GM12891 (cell line): ENCODE measurements around the gene CEP120.

Experiments used
- DNase-seq: peaks from one replicate; pipeline ENCODE4 v3.0.0; 2011; ENCODE audit warnings: low spot score; ENCODE audit not compliant: insufficient read length
- FAIRE-seq: peaks from 2 replicates; lab custom pipeline; 2011; peaks lifted over from hg19 to GRCh38; lab: Jason Lieb, UNC
- PAX5 ChIP-seq: IDR thresholded peaks from 2 replicates; pipeline ENCODE4 v1.6.1; 2011; ENCODE audit warnings: low read length, moderate library complexity, mild to moderate bottlenecking; ENCODE audit not compliant: insufficient read depth, severe bottlenecking
- POLR2A ChIP-seq: IDR thresholded peaks from 2 replicates; pipeline ENCODE4 v1.6.1; 2011; ENCODE audit warnings: low read depth, low read length, control low read depth
- POLR2AphosphoS5 ChIP-seq: IDR thresholded peaks from 2 replicates; pipeline ENCODE4 v1.6.1; 2011; ENCODE audit warnings: low read depth, low read length, control low read depth
- POU2F2 ChIP-seq: IDR thresholded peaks from 2 replicates; pipeline ENCODE4 v1.6.1; 2011; ENCODE audit warnings: low read depth, mild to moderate bottlenecking, control low read depth, low read length, moderate library complexity
- SPI1 ChIP-seq: IDR thresholded peaks from 2 replicates; pipeline ENCODE4 v1.6.1; 2011; ENCODE audit warnings: low read depth, low read length, control low read depth
- TAF1 ChIP-seq: IDR thresholded peaks from 2 replicates; pipeline ENCODE4 v1.6.1; 2011; ENCODE audit warnings: low read depth, low read length, control low read depth

CEP120 gene

GRCh38 chr5:123454259-123454911 lies 31.2 kb upstream of the CEP120 start:
- DNase-seq, result no peak
- TF ChIP-seq SPI1 (no peak), TAF1 (no peak), POLR2AphosphoS5 (no peak), POLR2A (no peak), PAX5 (no peak), POU2F2 (no peak)
- FAIRE-seq, result no peak

- FAIRE-seq (no peak), DNase-seq (no peak)
- no peak for TF ChIP-seq POLR2AphosphoS5
- TF ChIP-seq POU2F2, result no peak
- TF ChIP-seq POLR2A, result no peak
- TF ChIP-seq TAF1, result no peak
- no peak for TF ChIP-seq SPI1
- TF ChIP-seq PAX5, result no peak
Observed at GRCh38 chr5:123452401-123452800, 29.2 kb upstream of the CEP120 start.

- FAIRE-seq (no peak), DNase-seq (no peak)
- TF ChIP-seq POU2F2 (no peak), TAF1 (no peak), POLR2A (no peak), POLR2AphosphoS5 (no peak), PAX5 (no peak), SPI1 (no peak)
Observed at GRCh38 chr5:123451047-123451446, 27.8 kb upstream of the CEP120 start.

GRCh38 chr5:123450640-123451039 lies 27.4 kb upstream of the CEP120 start:
- DNase-seq (no peak), FAIRE-seq (no peak)
- no peak for TF ChIP-seq TAF1
- TF ChIP-seq PAX5, result no peak
- TF ChIP-seq SPI1, result no peak
- TF ChIP-seq POU2F2, result no peak
- no peak for TF ChIP-seq POLR2AphosphoS5
- TF ChIP-seq POLR2A, result no peak

- no peak for DNase-seq
- TF ChIP-seq POLR2AphosphoS5, result no peak
- peak; percentile 55; the same call in 1 of the 2 replicates for TF ChIP-seq SPI1
- no peak for TF ChIP-seq POU2F2
- FAIRE-seq, result peak; percentile 75
Observed at GRCh38 chr5:123450114-123450513, 26.9 kb upstream of the CEP120 start.

- peak; percentile 57 for FAIRE-seq
- TF ChIP-seq POLR2AphosphoS5, result no peak
- no peak for TF ChIP-seq PAX5
- TF ChIP-seq TAF1, result no peak
- no peak for TF ChIP-seq POLR2A
- TF ChIP-seq POU2F2, result no peak
- no peak for TF ChIP-seq SPI1
- DNase-seq, result no peak
Observed at GRCh38 chr5:123449424-123449974, 26.3 kb upstream of the CEP120 start.

- no peak for TF ChIP-seq POU2F2
- no peak for TF ChIP-seq SPI1
- TF ChIP-seq PAX5, result no peak
- no peak for TF ChIP-seq TAF1
- TF ChIP-seq POLR2AphosphoS5, result no peak
- no peak for TF ChIP-seq POLR2A
- no peak for FAIRE-seq
Observed at GRCh38 chr5:123448743-123449142, 25.5 kb upstream of the CEP120 start.

GRCh38 chr5:123448017-123448617 lies 24.9 kb upstream of the CEP120 start:
- FAIRE-seq (peak; percentile 85), DNase-seq (no peak)
- TF ChIP-seq SPI1 (no peak), PAX5 (no peak), POU2F2 (no peak), TAF1 (no peak)

More at GRCh38 chr5:123448743-123449142, 25.5 kb upstream of the CEP120 start:
- DNase-seq, result no peak

GRCh38 chr5:123444016-123444415 lies 20.8 kb upstream of the CEP120 start:
- FAIRE-seq, result no peak
- no peak for TF ChIP-seq SPI1
- no peak for TF ChIP-seq POU2F2
- no peak for TF ChIP-seq POLR2A
- TF ChIP-seq PAX5, result no peak
- TF ChIP-seq POLR2AphosphoS5, result no peak
- no peak for TF ChIP-seq TAF1
- DNase-seq, result no peak

- no peak for FAIRE-seq
- DNase-seq, result no peak
- TF ChIP-seq TAF1 (no peak), SPI1 (no peak), POLR2A (no peak), POU2F2 (no peak), PAX5 (no peak), POLR2AphosphoS5 (no peak)
Observed at GRCh38 chr5:123441408-123441807, 18.2 kb upstream of the CEP120 start.
